Brain microvascular endothelial cell (primary cell): ENCODE results near the gene KCNQ1.

ENCODE experiments used
- DNase-seq: peaks from one replicate; pipeline ENCODE4 v3.0.0-alpha.2; 2020
- H3K27ac ChIP-seq: fragments of 250-450 bp; sonication (Bioruptor Pico); 2 replicates; pipeline ENCODE4 v1.5.1; 2020; ENCODE audit warnings: mild to moderate bottlenecking, moderate library complexity
- H3K27me3 ChIP-seq: fragments of 250-450 bp; sonication (Bioruptor Pico); replicated peaks from 2 replicates; pipeline ENCODE4 v1.5.1; 2020; ENCODE audit warnings: mild to moderate bottlenecking
- H3K36me3 ChIP-seq: fragments of 250-450 bp; sonication (Bioruptor Pico); replicated peaks from 2 replicates; pipeline ENCODE4 v1.5.1; 2020; ENCODE audit warnings: mild to moderate bottlenecking
- H3K4me3 ChIP-seq: 2 replicates; pipeline ENCODE4 v1.5.1; 2011; ENCODE audit warnings: low read depth, mild to moderate bottlenecking, control low read depth, low read length, moderate library complexity
- CTCF ChIP-seq: IDR thresholded peaks from 2 replicates; pipeline ENCODE4 v1.5.1; 2011; ENCODE audit warnings: low read depth, mild to moderate bottlenecking, moderate library complexity, low read length, control low read depth, inconsistent platforms; ENCODE audit errors: missing control alignments
- in situ Hi-C: cut with HindIII; loops from 2 replicates; pipeline ENCODE4 v1.10.0; 2017; ENCODE audit warnings: low sequenced_read_pairs, low pct_ligation_motif_present

KCNQ1 gene

GRCh38 chr11:2580061-2580421, 135.2 kb downstream of the KCNQ1 start:
- H3K27ac ChIP-seq: no peak overlapping the region
- H3K4me3 ChIP-seq: no peak overlapping the region
- no peaks in the 10 kb centered on the region for H3K36me3 ChIP-seq
- H3K27me3 ChIP-seq: no peaks in the 10 kb centered on the region
- DNase-seq: no peak
- in situ Hi-C loops: no loop called here
- TF ChIP-seq CTCF: no peak

- Histone ChIP-seq H3K36me3 (no peaks in the 10 kb centered on the region), H3K27me3 (no peaks in the 10 kb centered on the region), H3K4me3 (no peak overlapping the region), H3K27ac (no peak overlapping the region)
- in situ Hi-C loops: no loop called here
- TF ChIP-seq CTCF: no peak
- DNase-seq: no peak
Measured at GRCh38 chr11:2580571-2581001, 135.8 kb downstream of the KCNQ1 start.

DNA sequence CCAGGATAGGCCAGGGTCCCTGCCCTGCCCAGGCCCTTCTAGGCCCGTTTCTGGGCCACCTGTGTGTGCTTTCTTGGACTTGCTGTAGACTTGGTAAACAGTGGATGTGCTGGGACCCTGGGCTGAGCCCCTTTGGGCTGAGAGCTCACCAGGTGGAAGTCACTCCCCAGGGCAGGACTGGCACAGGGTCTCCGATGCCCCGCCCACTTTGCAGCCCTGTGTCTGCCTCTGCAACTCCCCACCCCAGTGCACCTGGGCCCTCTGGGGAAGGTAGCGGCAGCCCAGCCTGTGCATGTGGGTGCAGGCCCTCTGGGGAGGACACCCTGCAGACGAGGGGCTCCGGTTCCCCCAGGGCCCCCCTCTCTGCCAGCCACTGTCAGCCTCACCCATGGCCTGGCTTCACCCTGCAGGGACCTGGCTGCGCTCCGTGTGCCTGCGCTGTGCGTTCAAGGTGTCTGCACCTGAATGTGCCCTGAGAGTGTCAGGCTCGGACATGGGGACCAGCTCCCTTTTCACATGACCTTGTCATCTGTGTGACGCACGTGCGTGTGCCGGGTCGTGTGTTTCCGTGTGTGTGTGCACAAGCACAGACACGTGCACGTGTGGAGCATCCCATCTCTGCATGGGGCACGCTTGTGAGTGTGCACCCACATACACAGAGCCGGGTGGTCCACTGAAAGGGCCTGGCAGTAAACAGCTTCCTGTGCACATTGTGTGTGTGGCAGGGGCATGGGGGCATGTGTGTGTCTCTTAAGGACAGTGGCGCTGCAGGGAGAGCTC, 136.5 kb downstream of the KCNQ1 start:
- Histone ChIP-seq H3K4me3 (no peak overlapping the region), H3K27ac (no peak overlapping the region), H3K36me3 (no peaks in the 10 kb centered on the region), H3K27me3 (no peaks in the 10 kb centered on the region)
- no peak for TF ChIP-seq CTCF
- no peak for DNase-seq
- in situ Hi-C loops: no loop called here

DNA sequence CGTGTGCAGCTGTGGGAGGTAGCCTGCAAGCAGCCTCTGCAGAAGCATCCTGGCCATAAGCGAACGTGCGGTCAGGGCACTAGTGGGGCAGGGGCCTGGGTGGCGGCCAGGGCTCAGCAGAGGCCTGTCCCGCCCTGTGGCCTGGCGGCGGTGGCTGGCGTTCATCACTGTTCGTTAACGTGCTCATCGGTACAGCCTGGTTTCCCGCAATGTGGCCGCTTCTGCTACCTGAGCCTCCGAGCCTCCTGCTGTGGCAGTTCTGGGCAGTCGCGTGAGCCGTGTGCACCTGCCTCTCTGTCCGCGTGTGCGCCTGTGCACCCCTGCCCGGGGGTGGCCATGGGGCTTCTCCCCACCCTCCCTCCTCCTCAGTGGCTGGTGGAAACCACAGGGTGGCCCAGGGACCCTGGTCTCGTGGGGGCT, 137.1 kb downstream of the KCNQ1 start:
- in situ Hi-C loops: no loop called here
- Histone ChIP-seq H3K27ac (no peak overlapping the region), H3K36me3 (no peaks in the 10 kb centered on the region), H3K4me3 (no peak overlapping the region), H3K27me3 (no peaks in the 10 kb centered on the region)
- DNase-seq: no peak
- no peak for TF ChIP-seq CTCF

- DNase-seq: no peak
Measured at GRCh38 chr11:2582351-2582945, 137.6 kb downstream of the KCNQ1 start.

More at GRCh38 chr11:2582351-2582945, 137.6 kb downstream of the KCNQ1 start:
- H3K36me3 ChIP-seq: no peaks in the 10 kb centered on the region
- no peak for TF ChIP-seq CTCF
- in situ Hi-C loops: no loop called here
- H3K4me3 ChIP-seq: no peak overlapping the region
- H3K27me3 ChIP-seq: no peaks in the 10 kb centered on the region
- no peak overlapping the region for H3K27ac ChIP-seq
